Keratinocyte (primary cell): ENCODE measurements around the gene ATG10. TPM values are rescaled to one million over a fixed set of nuclear protein-coding genes. Genes with fewer than 3 reads are reported as not detected.

Experiments used
- DNase-seq: peaks from one replicate; pipeline ENCODE4 v3.0.0-alpha.2; 2011; ENCODE audit warnings: low read depth, missing footprints, low spot score
- FAIRE-seq: peaks from 2 replicates; lab custom pipeline; 2011; peaks lifted over from hg19 to GRCh38; lab: Jason Lieb, UNC
- H2AFZ ChIP-seq: 2 replicates; pipeline ENCODE4 v1.6.0; 2012; ENCODE audit warnings: low read length, control low read depth, inconsistent platforms; ENCODE audit not compliant: control insufficient read depth
- H3K27ac ChIP-seq: 2 replicates; pipeline ENCODE4 v1.5.1; 2011; ENCODE audit warnings: low read length; ENCODE audit not compliant: control insufficient read depth, insufficient read depth
- H3K27me3 ChIP-seq: 3 replicates; pipeline ENCODE4 v1.6.0; 2011; ENCODE audit warnings: low read length; ENCODE audit not compliant: control insufficient read depth, insufficient read depth; ENCODE audit errors: extremely low read depth
- H3K36me3 ChIP-seq, 2 experiments: 2 replicates in 1 of 2; 3 replicates in 1 of 2; pipeline ENCODE4 v1.5.1; 2011; ENCODE audit warnings: low read length in 2 of 2, mild to moderate bottlenecking in 1 of 2; ENCODE audit not compliant: control insufficient read depth in 2 of 2, insufficient read depth in 2 of 2; ENCODE audit errors: extremely low read depth in 1 of 2
- H3K4me1 ChIP-seq: 3 replicates; pipeline ENCODE4 v1.5.1; 2011; ENCODE audit warnings: low read length; ENCODE audit not compliant: control insufficient read depth, insufficient read depth; ENCODE audit errors: extremely low read depth
- H3K4me2 ChIP-seq: 3 replicates; pipeline ENCODE4 v1.6.0; 2011; ENCODE audit warnings: low read depth, low read length; ENCODE audit not compliant: control insufficient read depth, insufficient read depth; ENCODE audit errors: extremely low read depth
- H3K4me3 ChIP-seq, 3 experiments: fragments of 200-600 bp in 1 of 3; sonication (generic) in 1 of 3; 2 replicates in 2 of 3; 3 replicates in 1 of 3; pipeline ENCODE4 v1.5.1; 2011 to 2016; ENCODE audit warnings: low read length in 3 of 3, mild to moderate bottlenecking in 3 of 3, control low read depth in 2 of 3, inconsistent platforms in 1 of 3, low read depth in 1 of 3, mixed read lengths in 1 of 3, mixed run types in 1 of 3, moderate library complexity in 1 of 3; ENCODE audit not compliant: control insufficient read depth in 2 of 3, insufficient read depth in 2 of 3; ENCODE audit errors: extremely low read depth in 1 of 3
- H3K79me2 ChIP-seq: 2 replicates; pipeline ENCODE4 v1.6.0; 2012; ENCODE audit warnings: low read length; ENCODE audit not compliant: control insufficient read depth, insufficient read depth
- H3K9ac ChIP-seq: 3 replicates; pipeline ENCODE4 v1.6.0; 2011; ENCODE audit warnings: low read length; ENCODE audit not compliant: control insufficient read depth, insufficient read depth; ENCODE audit errors: extremely low read depth
- H3K9me1 ChIP-seq: 3 replicates; pipeline ENCODE4 v1.6.0; 2011; ENCODE audit warnings: low read length; ENCODE audit not compliant: control insufficient read depth, insufficient read depth; ENCODE audit errors: extremely low read depth
- H3K9me3 ChIP-seq: 2 replicates; pipeline ENCODE4 v1.5.1; 2012; ENCODE audit warnings: low read depth, low read length; ENCODE audit not compliant: control insufficient read depth
- H4K20me1 ChIP-seq: 3 replicates; pipeline ENCODE4 v1.6.0; 2011; ENCODE audit warnings: low read length; ENCODE audit not compliant: control insufficient read depth, insufficient read depth; ENCODE audit errors: extremely low read depth
- CTCF ChIP-seq, 3 experiments: IDR thresholded peaks in 1 of 3; conservative IDR thresholded peaks in 1 of 3; optimal IDR thresholded peaks in 1 of 3; 2 replicates in 2 of 3; 3 replicates in 1 of 3; pipeline versions ENCODE3 to v1.5.1; 2011; ENCODE audit warnings: low read length in 3 of 3, mild to moderate bottlenecking in 3 of 3, moderate library complexity in 2 of 3, control low read depth in 1 of 3, inconsistent platforms in 1 of 3; ENCODE audit not compliant: insufficient read depth in 2 of 3; ENCODE audit errors: extremely low read depth in 1 of 3
- EZH2 ChIP-seq: IDR thresholded peaks from one replicate; pipeline ENCODE4 v1.6.1; 2012; ENCODE audit warnings: inconsistent platforms, mild to moderate bottlenecking, low read length, moderate library complexity
- dilution Hi-C: fragments of 300-500 bp; cut with MboI; formaldehyde crosslinking; loops from one replicate; pipeline ENCODE4 v1.7.0; 2020; ENCODE audit warnings: low sequenced_read_pairs; ENCODE audit not compliant: extremely low pct_ligation_motif_present
- polyA plus RNA-seq, 5 experiments: library from polyadenylated mRNA; depleted of rRNA in 3 of 5; stranded (reverse) in 3 of 5; stranded (forward) in 1 of 5; unstranded in 1 of 5; fragments of >200 nt; gene quantifications; 1 replicate in 1 of 5; 2 replicates in 3 of 5; 3 replicates in 1 of 5; pipeline versions ENCODE4 v1.2.1 to v1.2.3, GENCODE V29; 2011 to 2012; ENCODE audit warnings: missing spikeins in 2 of 5, low read depth in 1 of 5, low replicate concordance in 1 of 5

The ATG10 gene
- polyA plus RNA-seq, 1 donor (not counting 4 experiments of a cell fraction or from before 2014, with no cell fraction given): 5.4 TPM

GRCh38 chr5:82100303-82101077, 128.7 kb downstream of the ATG10 start:
- no peaks in the 10 kb centered on the region for H3K27me3 ChIP-seq
- TF ChIP-seq CTCF (optimal IDR thresholded peaks at IDR 0.05 in 1 of 3, IDR thresholded peaks at IDR 0.05 in 1 of 3, conservative IDR thresholded peaks at IDR 0.05 in 1 of 3; ENCODE audit: extremely low read depth in 1 of 3, insufficient read depth in 2 of 3, low read length in 3 of 3) (no peak), EZH2 (no peak)
- H3K4me2 ChIP-seq: no peak overlapping the region
- FAIRE-seq (no peak), DNase-seq (no peak)
- H3K36me3 ChIP-seq: no peaks in the 10 kb centered on the region
- no peak overlapping the region for H3K4me3 ChIP-seq
- H3K4me1 ChIP-seq: no peaks in the 10 kb centered on the region
- no peak overlapping the region for H2AFZ ChIP-seq
- no peaks in the 10 kb centered on the region for H3K9me1 ChIP-seq
- H3K9ac ChIP-seq: no peak overlapping the region
- H3K9me3 ChIP-seq: no peaks in the 10 kb centered on the region
- H4K20me1 ChIP-seq: no peaks in the 10 kb centered on the region
- dilution Hi-C loops: no loop called here
- no peak overlapping the region for H3K27ac ChIP-seq
- H3K79me2 ChIP-seq: no peaks in the 10 kb centered on the region

- Histone ChIP-seq H4K20me1 (no peaks in the 10 kb centered on the region), H3K9me1 (no peaks in the 10 kb centered on the region), H3K27me3 (no peaks in the 10 kb centered on the region), H3K9ac (no peak overlapping the region), H3K4me1 (peaks cover 4% of the 10 kb centered on the region), H2AFZ (no peak overlapping the region), H3K4me2 (no peak overlapping the region), H3K9me3 (no peaks in the 10 kb centered on the region), H3K79me2 (no peaks in the 10 kb centered on the region), H3K36me3 (no peaks in the 10 kb centered on the region), H3K4me3 (no peak overlapping the region), H3K27ac (no peak overlapping the region)
- dilution Hi-C loops: no loop called here
- DNase-seq (no peak), FAIRE-seq (no peak)
- TF ChIP-seq CTCF (optimal IDR thresholded peaks at IDR 0.05 in 1 of 3, IDR thresholded peaks at IDR 0.05 in 1 of 3, conservative IDR thresholded peaks at IDR 0.05 in 1 of 3; ENCODE audit: extremely low read depth in 1 of 3, insufficient read depth in 2 of 3, low read length in 3 of 3): no peak
- TF ChIP-seq EZH2: no peak
Observed at GRCh38 chr5:82104872-82105271, 133.0 kb downstream of the ATG10 start.
